Upper lobe of left lung (tissue), 4 donors: Measurements from ENCODE around the gene PRR5L.
"Not testable (repeated sequence)": the region's sequence is repeated elsewhere in the genome, so short reads cannot be mapped to it uniquely, and the experiment has no call there.

Experiments used
- EP300 ChIP-seq, 4 donors: sonication (generic); formaldehyde crosslinking; IDR thresholded peaks; one replicate each; pipeline ENCODE4 v1.5.1; 2017; ENCODE audit warnings: antibody characterized with exemption in 4 of 4, control low read depth in 2 of 4
- POLR2A ChIP-seq, 4 donors: fragments of 450-650 bp; IDR thresholded peaks; one replicate each; pipeline ENCODE4 v1.5.1; 2016 to 2017; ENCODE audit warnings: antibody characterized with exemption in 4 of 4, mild to moderate bottlenecking in 2 of 4
- POLR2AphosphoS5 ChIP-seq, 2 donors: sonication (generic); formaldehyde crosslinking; IDR thresholded peaks; one replicate each; pipeline ENCODE4 v1.5.1; 2017; ENCODE audit warnings: antibody characterized with exemption in 2 of 2
- TF ChIP-seq, protein P1 (sequence below), 6 experiments: fragments of 450-650 bp in 4 of 6; fragments of 200-600 bp in 2 of 6; sonication (generic) in 2 of 6; IDR thresholded peaks; one replicate each; pipeline ENCODE4 v1.5.1; 2016 to 2019; ENCODE audit warnings: antibody characterized with exemption in 6 of 6

DNA sequence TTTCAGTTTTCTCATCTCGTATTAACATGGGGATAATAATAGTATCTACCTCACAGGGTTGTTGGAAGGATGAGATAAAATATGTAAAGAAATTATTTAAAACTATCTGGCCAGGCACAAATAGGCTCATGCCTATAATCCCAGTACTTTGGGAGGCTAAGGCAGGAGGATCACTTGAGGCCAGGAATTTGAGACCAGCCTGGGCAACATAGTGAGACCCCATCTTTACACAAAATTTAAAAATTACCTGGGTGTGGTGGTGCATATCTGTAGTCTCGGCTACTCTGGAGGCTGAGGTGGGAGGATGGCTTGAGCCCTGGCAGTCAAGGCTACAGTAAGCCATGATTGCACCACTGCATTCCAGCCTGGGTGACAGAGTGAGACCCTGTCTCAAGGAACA lies 215.0 kb downstream of the PRR5L start:
- TF ChIP-seq, protein P1, sequence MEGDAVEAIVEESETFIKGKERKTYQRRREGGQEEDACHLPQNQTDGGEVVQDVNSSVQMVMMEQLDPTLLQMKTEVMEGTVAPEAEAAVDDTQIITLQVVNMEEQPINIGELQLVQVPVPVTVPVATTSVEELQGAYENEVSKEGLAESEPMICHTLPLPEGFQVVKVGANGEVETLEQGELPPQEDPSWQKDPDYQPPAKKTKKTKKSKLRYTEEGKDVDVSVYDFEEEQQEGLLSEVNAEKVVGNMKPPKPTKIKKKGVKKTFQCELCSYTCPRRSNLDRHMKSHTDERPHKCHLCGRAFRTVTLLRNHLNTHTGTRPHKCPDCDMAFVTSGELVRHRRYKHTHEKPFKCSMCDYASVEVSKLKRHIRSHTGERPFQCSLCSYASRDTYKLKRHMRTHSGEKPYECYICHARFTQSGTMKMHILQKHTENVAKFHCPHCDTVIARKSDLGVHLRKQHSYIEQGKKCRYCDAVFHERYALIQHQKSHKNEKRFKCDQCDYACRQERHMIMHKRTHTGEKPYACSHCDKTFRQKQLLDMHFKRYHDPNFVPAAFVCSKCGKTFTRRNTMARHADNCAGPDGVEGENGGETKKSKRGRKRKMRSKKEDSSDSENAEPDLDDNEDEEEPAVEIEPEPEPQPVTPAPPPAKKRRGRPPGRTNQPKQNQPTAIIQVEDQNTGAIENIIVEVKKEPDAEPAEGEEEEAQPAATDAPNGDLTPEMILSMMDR (IDR thresholded peaks at IDR 0.05): not testable (repeated sequence)
- not testable (repeated sequence) for TF ChIP-seq POLR2A, POLR2AphosphoS5, EP300 (IDR thresholded peaks at IDR 0.05)
